Tibial artery (tissue), 4 donors: Measurements from ENCODE around the gene SYPL2.
"Not testable (repeated sequence)": the region's sequence is repeated elsewhere in the genome, so short reads cannot be mapped to it uniquely, and the experiment has no call there.

ENCODE experiments used
- DNase-seq, 2 donors: peaks; one replicate each; pipeline ENCODE4 v3.0.0-alpha.2; 2019
- H3K27ac ChIP-seq, 2 donors: fragments of 200-600 bp; sonication (generic) in 1 of 2; 1 replicate in 1 of 2; 2 replicates in 1 of 2; pipeline ENCODE4 v1.5.1; 2018 to 2019; ENCODE audit warnings: mild to moderate bottlenecking in 1 of 2
- H3K27me3 ChIP-seq, 2 donors: fragments of 200-600 bp; sonication (generic) in 1 of 2; one replicate each; pipeline versions ENCODE4 v1.5.1 to v1.6.0; 2016 to 2019
- H3K36me3 ChIP-seq, 3 donors: fragments of 200-600 bp; sonication (generic) in 2 of 3; one replicate each; pipeline ENCODE4 v1.5.1; 2016 to 2019; ENCODE audit warnings: mild to moderate bottlenecking in 2 of 3
- H3K4me1 ChIP-seq, 4 donors: fragments of 200-600 bp; sonication (generic) in 2 of 4; 1 replicate in 3 of 4; 2 replicates in 1 of 4; pipeline ENCODE4 v1.5.1; 2016 to 2019
- H3K4me3 ChIP-seq, 2 donors: fragments of 200-600 bp; sonication (generic) in 1 of 2; 1 replicate in 1 of 2; 2 replicates in 1 of 2; pipeline ENCODE4 v1.5.1; 2018 to 2019; ENCODE audit warnings: mild to moderate bottlenecking in 2 of 2
- H3K9me3 ChIP-seq, 3 donors: fragments of 200-600 bp; sonication (generic) in 1 of 3; one replicate each; pipeline ENCODE4 v1.5.1; 2016 to 2019
- intact Hi-C: fragments of 100-400 bp; cut with DNase I; formaldehyde crosslinking; loops from one replicate; pipeline ENCODE4 v1.15.0; 2023; ENCODE audit warnings: low total_unique reads
- TF ChIP-seq, protein P1 (sequence below), 2 experiments: fragments of 200-600 bp in 1 of 2; fragments of 450-650 bp in 1 of 2; IDR thresholded peaks; one replicate each; pipeline ENCODE4 v1.5.1; 2017 to 2019; ENCODE audit warnings: antibody characterized with exemption in 2 of 2, mild to moderate bottlenecking in 1 of 2, moderate library complexity in 1 of 2

The SYPL2 gene

DNA sequence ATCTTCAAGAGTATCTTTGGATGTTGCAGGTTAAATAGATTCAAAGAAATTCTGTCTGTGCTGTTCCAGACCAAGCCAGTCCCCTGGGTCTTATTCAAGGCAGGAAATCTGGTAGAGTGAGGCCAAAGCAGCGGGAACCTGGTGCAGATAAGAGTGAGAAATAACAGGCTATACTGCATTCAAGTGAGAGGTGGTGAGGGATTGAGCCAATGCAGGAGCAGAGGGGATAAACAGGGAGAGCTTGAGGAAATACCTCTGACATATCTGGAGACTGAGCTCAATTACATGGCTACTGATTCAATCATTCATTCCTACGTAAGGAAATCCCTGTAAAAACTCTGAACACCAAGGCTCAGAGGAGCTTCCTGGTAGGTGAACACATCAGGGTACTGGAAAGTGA, 22.9 kb upstream of the SYPL2 start:
- intact Hi-C loops, result no loop called here
- no peak for DNase-seq
- TF ChIP-seq, protein P1, sequence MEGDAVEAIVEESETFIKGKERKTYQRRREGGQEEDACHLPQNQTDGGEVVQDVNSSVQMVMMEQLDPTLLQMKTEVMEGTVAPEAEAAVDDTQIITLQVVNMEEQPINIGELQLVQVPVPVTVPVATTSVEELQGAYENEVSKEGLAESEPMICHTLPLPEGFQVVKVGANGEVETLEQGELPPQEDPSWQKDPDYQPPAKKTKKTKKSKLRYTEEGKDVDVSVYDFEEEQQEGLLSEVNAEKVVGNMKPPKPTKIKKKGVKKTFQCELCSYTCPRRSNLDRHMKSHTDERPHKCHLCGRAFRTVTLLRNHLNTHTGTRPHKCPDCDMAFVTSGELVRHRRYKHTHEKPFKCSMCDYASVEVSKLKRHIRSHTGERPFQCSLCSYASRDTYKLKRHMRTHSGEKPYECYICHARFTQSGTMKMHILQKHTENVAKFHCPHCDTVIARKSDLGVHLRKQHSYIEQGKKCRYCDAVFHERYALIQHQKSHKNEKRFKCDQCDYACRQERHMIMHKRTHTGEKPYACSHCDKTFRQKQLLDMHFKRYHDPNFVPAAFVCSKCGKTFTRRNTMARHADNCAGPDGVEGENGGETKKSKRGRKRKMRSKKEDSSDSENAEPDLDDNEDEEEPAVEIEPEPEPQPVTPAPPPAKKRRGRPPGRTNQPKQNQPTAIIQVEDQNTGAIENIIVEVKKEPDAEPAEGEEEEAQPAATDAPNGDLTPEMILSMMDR (IDR thresholded peaks at IDR 0.05), result no peak
- Histone ChIP-seq H3K4me3 (no peak overlapping the region), H3K27ac (no peak overlapping the region), H3K36me3 (no peaks in the 10 kb centered on the region), H3K4me1 (peaks cover 0 to 11% (median 0%) of the 10 kb centered on the region in 4 donors), H3K27me3 (peaks cover 0 to 22% of the 10 kb centered on the region in 2 donors), H3K9me3 (no peaks in the 10 kb centered on the region)

DNA sequence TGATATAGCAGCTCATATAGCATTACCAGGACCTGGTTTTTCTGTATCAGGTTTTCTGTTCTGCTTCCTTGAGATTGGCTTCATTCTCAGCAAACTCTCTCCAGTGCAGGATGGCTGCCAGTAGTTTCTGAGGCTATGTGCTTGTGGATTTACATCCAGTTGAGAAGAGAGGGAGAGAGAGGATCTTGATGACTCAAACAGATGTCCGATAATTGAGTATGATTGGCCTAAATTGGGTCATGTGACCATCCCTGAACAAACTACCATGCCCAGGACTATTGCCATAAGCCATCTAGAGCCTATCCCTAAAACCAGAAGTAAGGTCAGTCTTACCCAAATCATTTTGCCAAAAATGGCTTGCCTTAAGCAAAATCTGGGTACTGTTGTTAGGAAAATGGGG, 22.0 kb upstream of the SYPL2 start:
- intact Hi-C loops, result no loop called here
- Histone ChIP-seq H3K27ac (no peak overlapping the region), H3K27me3 (peaks cover 0 to 22% of the 10 kb centered on the region in 2 donors), H3K9me3 (no peaks in the 10 kb centered on the region), H3K4me1 (peaks cover 0 to 2% (median 0%) of the 10 kb centered on the region in 4 donors), H3K4me3 (no peak overlapping the region), H3K36me3 (no peaks in the 10 kb centered on the region)
- TF ChIP-seq, protein P1 (IDR thresholded peaks at IDR 0.05), result no peak
- no peak for DNase-seq

DNA sequence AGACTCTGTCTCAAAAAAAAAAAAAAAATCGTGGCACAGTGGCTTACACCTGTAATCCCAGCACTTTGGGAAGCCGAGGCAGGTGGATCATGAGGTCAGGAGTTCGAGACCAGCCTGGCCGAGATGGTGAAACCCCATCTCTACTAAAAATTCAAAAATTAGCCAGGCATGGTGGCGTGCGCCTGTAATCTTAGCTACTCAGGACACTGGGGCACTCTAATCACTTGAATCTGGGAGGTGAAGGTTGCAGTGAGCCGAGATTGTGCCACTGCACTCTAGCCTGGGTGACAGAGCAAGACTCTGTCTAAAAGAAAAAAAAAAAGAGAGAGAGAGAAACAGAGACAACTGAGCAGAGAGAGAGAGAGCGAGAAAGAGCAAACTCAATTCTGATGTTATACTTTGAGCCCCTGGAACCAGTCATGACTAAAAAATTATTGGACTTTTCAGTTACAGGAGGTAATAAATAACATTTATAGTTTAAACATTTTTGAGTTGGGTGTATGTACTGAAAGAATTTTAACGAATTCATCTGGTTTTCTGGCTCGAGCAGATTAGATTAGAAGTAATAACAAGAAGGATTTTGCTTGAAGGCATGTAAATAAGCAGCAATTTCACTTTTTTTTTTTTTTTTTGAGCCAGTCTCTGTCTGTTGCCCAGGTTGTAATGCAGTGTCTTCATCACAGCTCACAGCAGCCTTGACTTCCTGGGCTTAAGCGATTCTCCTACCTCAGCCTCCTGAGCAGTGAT, 20.2 kb upstream of the SYPL2 start:
- H3K4me3 ChIP-seq, H3K4me1 ChIP-seq, DNase-seq, H3K27ac ChIP-seq, intact Hi-C loops, H3K36me3 ChIP-seq, H3K9me3 ChIP-seq: not testable (repeated sequence)
- peaks cover 0 to 22% of the 10 kb centered on the region in 2 donors for H3K27me3 ChIP-seq

DNA sequence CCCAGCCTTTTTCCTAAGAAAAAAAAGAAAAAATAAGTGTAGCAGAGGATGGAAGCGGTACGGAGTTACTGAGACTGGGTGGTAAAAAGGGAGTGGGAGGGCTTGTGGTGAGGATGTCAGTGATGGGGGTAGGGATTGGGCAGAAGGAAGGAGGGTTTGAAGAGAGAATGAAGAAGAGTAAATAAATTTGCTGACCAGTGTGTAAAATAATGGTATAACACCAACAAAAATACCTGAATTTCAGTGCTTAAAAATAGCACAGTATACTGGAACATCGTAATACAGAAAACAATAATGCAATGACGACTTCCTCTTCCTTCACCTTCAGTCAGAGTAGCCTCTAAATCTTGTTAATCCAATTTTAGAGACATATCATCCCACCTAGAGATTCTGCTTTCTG, 18.8 kb upstream of the SYPL2 start:
- intact Hi-C loops, result no loop called here
- H3K36me3 ChIP-seq, result no peaks in the 10 kb centered on the region
- H3K27me3 ChIP-seq, result peaks cover 0 to 32% of the 10 kb centered on the region in 2 donors
- no peak for DNase-seq
- H3K4me1 ChIP-seq, result no peaks in the 10 kb centered on the region
- no peak overlapping the region for H3K4me3 ChIP-seq
- no peak overlapping the region for H3K27ac ChIP-seq
- TF ChIP-seq, protein P1 (IDR thresholded peaks at IDR 0.05), result no peak
- no peaks in the 10 kb centered on the region for H3K9me3 ChIP-seq

DNA sequence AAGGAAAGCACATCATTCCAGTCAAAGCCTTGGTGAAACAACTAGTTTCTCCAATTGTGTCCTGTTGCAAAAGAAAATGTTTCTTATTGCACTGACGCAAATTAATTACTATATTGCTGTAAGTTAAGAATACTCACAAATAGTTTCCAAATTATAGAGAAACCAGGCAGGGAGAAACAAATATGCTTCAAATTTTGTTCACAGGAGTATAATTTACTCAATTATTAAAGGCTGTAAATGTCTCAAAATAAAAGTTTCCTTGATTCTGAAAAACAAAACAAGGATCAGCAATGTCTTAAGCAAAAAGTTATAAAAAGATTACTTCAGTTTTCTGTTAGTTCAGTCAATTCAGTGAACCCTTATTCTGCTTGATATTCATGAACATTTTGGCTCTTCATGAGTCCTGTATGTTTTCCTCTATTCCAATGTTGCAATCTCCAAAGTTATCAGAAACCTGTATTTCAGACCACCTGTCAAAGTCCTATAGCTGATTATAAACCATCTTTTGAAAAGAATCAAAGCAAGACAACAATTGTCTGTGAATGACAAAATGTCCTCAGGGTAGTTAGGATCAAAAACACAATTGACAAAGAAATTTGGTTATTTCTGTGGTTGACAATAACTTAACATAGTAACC, 11.7 kb upstream of the SYPL2 start:
- TF ChIP-seq, protein P1 (IDR thresholded peaks at IDR 0.05), result no peak
- Histone ChIP-seq H3K9me3 (no peaks in the 10 kb centered on the region), H3K27me3 (peaks cover 0 to 12% of the 10 kb centered on the region in 2 donors), H3K4me1 (no peaks in the 10 kb centered on the region), H3K27ac (no peak overlapping the region), H3K4me3 (no peak overlapping the region), H3K36me3 (no peaks in the 10 kb centered on the region)
- intact Hi-C loops, result no loop called here
- DNase-seq, result no peak

DNA sequence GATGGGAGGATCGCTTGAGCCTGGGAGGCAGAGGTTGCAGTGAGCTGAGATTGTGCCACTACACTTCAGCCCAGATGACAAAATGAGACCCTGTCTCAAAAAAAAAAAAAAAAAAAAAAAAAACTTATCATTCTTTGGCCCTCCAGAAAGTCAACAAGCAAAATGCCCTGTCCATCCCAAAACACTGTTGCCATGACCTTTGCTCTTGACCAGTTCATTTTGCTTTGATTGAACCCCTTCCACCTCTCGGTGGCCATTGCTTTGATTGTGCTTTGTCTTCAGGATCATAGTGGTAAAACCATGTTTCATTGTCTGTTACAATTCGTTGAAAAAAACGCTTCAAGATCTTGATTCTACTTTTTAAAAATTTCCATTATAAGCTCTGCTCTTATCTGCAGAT, 8.5 kb upstream of the SYPL2 start:
- intact Hi-C loops, result no loop called here
- TF ChIP-seq, protein P1 (IDR thresholded peaks at IDR 0.05), result no peak
- Histone ChIP-seq H3K4me3 (no peak overlapping the region), H3K4me1 (no peaks in the 10 kb centered on the region), H3K27ac (no peak overlapping the region), H3K36me3 (no peaks in the 10 kb centered on the region), H3K9me3 (no peaks in the 10 kb centered on the region), H3K27me3 (peaks cover 0 to 7% of the 10 kb centered on the region in 2 donors)
- no peak for DNase-seq
